MG63 (cell line): Measurements from ENCODE around the gene KLHL1. TPM values are rescaled to one million over a fixed set of nuclear protein-coding genes. Genes with fewer than 3 reads are reported as not detected.

Source experiments
- DNase-seq: peaks from one replicate; pipeline ENCODE4 v3.0.0-alpha.2; 2020
- H3K27me3 ChIP-seq: fragments of 250-450 bp; sonication (Bioruptor Pico); 2 replicates; pipeline ENCODE4 v1.5.1; 2020; ENCODE audit warnings: mild to moderate bottlenecking, moderate library complexity
- H3K36me3 ChIP-seq: fragments of 250-450 bp; sonication (Bioruptor Pico); 2 replicates; pipeline ENCODE4 v1.5.1; 2020; ENCODE audit warnings: mild to moderate bottlenecking, moderate library complexity
- H3K4me3 ChIP-seq: fragments of 250-450 bp; sonication (Bioruptor Pico); 2 replicates; pipeline ENCODE4 v1.5.1; 2020; ENCODE audit warnings: mild to moderate bottlenecking, moderate library complexity
- H3K9me3 ChIP-seq: fragments of 250-450 bp; sonication (Bioruptor Pico); 2 replicates; pipeline ENCODE4 v1.5.1; 2020; ENCODE audit warnings: mild to moderate bottlenecking, moderate library complexity
- total RNA-seq: library from RNA; depleted of rRNA; stranded (reverse); fragments of >200 nt; shearing (Covaris generic); gene quantifications from 2 replicates; pipeline ENCODE4 v1.2.3, GENCODE V29; 2014; ENCODE audit warnings: low replicate concordance

KLHL1 gene
- total RNA-seq, 1 experiment from 2014 or later, result not detected

GRCh38 chr13:69809152-69809551, 299.1 kb downstream of the KLHL1 start:
- Histone ChIP-seq H3K4me3 (no peak overlapping the region), H3K9me3 (no peaks in the 10 kb centered on the region), H3K36me3 (no peaks in the 10 kb centered on the region), H3K27me3 (no peaks in the 10 kb centered on the region)
- no peak for DNase-seq

DNA sequence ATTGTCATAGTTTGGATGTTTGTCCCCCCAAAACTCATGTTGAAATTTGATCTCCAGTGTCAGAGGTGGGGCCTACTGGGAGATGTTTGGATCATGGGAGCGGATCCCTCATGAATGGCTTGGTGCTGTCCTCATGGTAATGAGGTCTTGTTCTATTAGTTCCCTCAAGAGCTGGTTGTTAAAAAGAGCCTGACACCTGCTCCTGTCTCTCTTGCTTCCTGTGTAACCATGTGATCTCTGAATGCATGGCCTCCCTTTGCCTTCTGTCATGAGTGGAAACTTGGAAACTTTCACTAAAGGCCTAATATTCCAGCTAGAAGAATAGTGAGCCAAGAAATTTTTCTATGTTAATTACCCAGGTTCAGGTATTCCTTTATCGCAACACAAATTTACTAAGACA, 312.0 kb downstream of the KLHL1 start:
- Histone ChIP-seq H3K4me3 (no peak overlapping the region), H3K36me3 (no peaks in the 10 kb centered on the region), H3K9me3 (no peaks in the 10 kb centered on the region)

GRCh38 chr13:69793783-69794453, 314.3 kb downstream of the KLHL1 start:
- Histone ChIP-seq H3K9me3 (no peaks in the 10 kb centered on the region), H3K4me3 (no peak overlapping the region), H3K27me3 (no peaks in the 10 kb centered on the region), H3K36me3 (no peaks in the 10 kb centered on the region)
- DNase-seq, result no peak

More for the DNA sequence above, 312.0 kb downstream of the KLHL1 start:
- DNase-seq, result no peak
- no peaks in the 10 kb centered on the region for H3K27me3 ChIP-seq

DNA sequence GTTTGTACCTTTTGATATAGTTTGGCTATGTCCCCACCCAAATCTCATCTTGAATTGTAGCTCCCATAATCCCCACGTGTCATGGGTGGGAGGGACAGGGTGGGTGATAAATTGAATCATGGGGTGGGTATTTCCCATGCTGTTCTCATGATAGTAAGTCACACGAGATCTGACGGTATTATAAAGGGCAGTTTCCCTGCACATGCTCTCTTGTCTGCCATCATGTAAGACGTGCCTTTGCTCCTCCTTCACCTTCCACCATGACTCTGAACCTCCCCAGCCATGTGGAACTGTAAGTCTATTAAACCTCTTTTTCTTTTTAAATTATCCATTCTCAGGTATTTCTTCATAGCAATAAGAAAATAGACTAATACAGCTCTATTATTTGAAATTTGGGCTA, 331.3 kb downstream of the KLHL1 start:
- Histone ChIP-seq H3K36me3 (no peaks in the 10 kb centered on the region), H3K27me3 (no peaks in the 10 kb centered on the region), H3K9me3 (no peaks in the 10 kb centered on the region), H3K4me3 (no peak overlapping the region)
- no peak for DNase-seq

DNA sequence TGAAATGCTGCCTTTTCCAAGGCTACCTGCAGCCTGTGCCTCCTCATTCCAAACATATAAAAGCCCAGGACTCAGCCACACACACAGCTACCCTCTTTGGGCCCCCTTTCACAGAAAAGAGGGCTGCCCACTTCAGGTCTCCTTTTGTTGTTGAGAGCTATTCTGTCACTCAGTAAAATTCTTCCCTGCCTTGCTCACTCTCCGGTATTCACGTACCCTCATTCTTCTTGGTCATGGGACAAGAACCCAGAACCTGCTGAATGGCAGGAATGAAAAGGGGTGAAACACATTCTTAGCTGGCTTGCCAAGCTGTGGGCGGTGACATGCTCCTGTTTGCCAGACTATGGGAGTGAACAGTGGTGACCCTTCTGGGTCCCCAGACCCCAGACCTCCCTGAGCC, 338.6 kb downstream of the KLHL1 start:
- DNase-seq, result no peak
- no peak overlapping the region for H3K4me3 ChIP-seq
- no peaks in the 10 kb centered on the region for H3K9me3 ChIP-seq
- H3K36me3 ChIP-seq, result no peaks in the 10 kb centered on the region
- H3K27me3 ChIP-seq, result no peaks in the 10 kb centered on the region

DNA sequence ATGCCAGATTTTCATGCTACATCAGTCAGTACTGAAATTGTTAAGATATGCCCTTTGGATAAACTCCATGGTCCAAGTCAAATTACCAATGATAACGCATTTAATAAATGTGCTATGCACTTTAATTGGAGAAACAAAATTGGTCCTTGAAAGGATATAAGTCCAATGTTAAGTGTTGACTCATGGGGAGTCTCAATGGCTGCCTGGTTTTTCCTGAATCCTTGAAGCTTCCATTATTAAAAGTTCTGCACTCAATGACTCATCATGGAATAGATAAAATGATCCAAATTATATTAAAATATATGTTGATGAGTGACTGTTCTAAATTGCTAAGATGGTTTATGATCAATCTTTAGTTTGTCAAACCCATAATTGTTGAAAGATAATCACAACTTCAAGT, 346.7 kb downstream of the KLHL1 start:
- H3K27me3 ChIP-seq, result no peaks in the 10 kb centered on the region
- no peaks in the 10 kb centered on the region for H3K9me3 ChIP-seq
- no peak overlapping the region for H3K4me3 ChIP-seq
- no peak for DNase-seq
- no peaks in the 10 kb centered on the region for H3K36me3 ChIP-seq

- Histone ChIP-seq H3K36me3 (no peaks in the 10 kb centered on the region), H3K4me3 (no peak overlapping the region), H3K27me3 (no peaks in the 10 kb centered on the region), H3K9me3 (no peaks in the 10 kb centered on the region)
- DNase-seq, result no peak
Measured at GRCh38 chr13:69755101-69755500, 353.2 kb downstream of the KLHL1 start.

- DNase-seq, result no peak
- H3K36me3 ChIP-seq, result no peaks in the 10 kb centered on the region
- H3K4me3 ChIP-seq, result no peak overlapping the region
- H3K9me3 ChIP-seq, result no peaks in the 10 kb centered on the region
- no peaks in the 10 kb centered on the region for H3K27me3 ChIP-seq
Measured at GRCh38 chr13:69751259-69751658, 357.0 kb downstream of the KLHL1 start.

- no peaks in the 10 kb centered on the region for H3K36me3 ChIP-seq
Measured at GRCh38 chr13:69737129-69737935, 370.9 kb downstream of the KLHL1 start.

DNA sequence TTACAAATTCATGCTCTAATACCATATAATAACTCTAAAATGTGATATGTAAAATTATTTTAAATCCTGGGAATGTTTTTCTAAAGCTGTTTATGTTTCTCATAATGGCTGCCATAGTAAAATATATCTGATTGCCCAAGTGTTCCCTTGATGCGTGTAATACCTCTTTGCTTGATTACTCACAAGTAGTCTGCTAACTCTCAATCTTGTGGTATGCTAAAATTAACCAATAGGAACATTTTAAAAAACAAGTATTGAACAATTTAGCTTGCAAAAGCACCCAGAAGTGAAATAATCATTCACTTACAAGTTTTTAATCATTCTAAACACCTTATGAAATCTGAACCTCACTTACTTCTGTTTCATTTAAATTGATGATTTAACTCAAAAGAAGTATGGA, 386.6 kb downstream of the KLHL1 start:
- H3K4me3 ChIP-seq, result no peak overlapping the region
- no peaks in the 10 kb centered on the region for H3K36me3 ChIP-seq
- no peaks in the 10 kb centered on the region for H3K9me3 ChIP-seq
- no peak for DNase-seq
- no peaks in the 10 kb centered on the region for H3K27me3 ChIP-seq

More at GRCh38 chr13:69737129-69737935, 370.9 kb downstream of the KLHL1 start:
- no peak for DNase-seq
- Histone ChIP-seq H3K27me3 (no peaks in the 10 kb centered on the region; the same call in 1 of the 2 replicates), H3K9me3 (no peaks in the 10 kb centered on the region), H3K4me3 (no peak overlapping the region)

GRCh38 chr13:69720278-69720983, 387.8 kb downstream of the KLHL1 start:
- DNase-seq, result no peak
- H3K4me3 ChIP-seq, result no peak overlapping the region
- H3K9me3 ChIP-seq, result no peaks in the 10 kb centered on the region
- no peaks in the 10 kb centered on the region for H3K36me3 ChIP-seq
- no peaks in the 10 kb centered on the region for H3K27me3 ChIP-seq

DNA sequence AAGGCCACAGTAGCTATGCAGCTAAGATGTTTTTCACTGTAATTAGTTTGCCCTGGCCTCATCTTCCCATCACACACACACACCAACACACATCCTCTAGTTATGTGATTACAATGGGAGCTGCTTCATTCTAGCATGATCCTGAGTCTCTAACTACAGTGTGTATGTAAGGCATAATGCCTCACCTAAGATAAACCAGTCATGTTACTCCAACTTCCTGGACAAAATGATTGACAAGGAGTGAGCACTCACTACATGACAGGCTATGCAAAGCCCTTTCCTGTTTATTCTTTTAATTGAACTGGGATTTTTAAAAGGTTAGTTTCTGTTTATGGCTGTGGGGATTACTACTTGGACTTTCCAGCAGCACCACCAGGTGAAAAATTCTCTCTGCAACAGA, 401.4 kb downstream of the KLHL1 start:
- H3K4me3 ChIP-seq, result no peak overlapping the region
- DNase-seq, result no peak
- no peaks in the 10 kb centered on the region for H3K9me3 ChIP-seq
- 0 out of 2 replicates have a peak, but pooled peaks cover 2% of the 10 kb centered on the region for H3K27me3 ChIP-seq
- no peaks in the 10 kb centered on the region for H3K36me3 ChIP-seq

DNA sequence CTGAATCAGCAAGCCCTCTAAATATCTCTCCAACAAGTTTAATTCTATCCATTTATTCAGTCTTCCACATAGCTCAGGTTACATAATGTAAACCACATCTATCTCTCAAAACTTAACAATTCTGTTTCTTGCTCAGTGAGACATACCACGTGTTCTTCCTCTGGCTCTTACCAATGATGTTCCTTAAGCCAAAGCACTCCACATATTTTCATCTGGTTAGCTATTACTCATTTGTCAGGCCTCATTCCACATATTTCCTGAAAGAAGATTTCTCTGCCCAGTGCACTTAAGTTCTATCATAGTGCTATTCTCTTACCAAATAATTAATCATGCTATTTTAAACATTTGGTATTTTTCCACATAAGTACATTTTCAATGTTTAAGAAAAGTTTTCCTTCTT, 403.9 kb downstream of the KLHL1 start:
- Histone ChIP-seq H3K27me3 (no peaks in the 10 kb centered on the region), H3K4me3 (no peak overlapping the region), H3K9me3 (no peaks in the 10 kb centered on the region), H3K36me3 (no peaks in the 10 kb centered on the region)
- no peak for DNase-seq

GRCh38 chr13:69690999-69691398, 417.3 kb downstream of the KLHL1 start:
- DNase-seq, result no peak
- H3K9me3 ChIP-seq, result no peaks in the 10 kb centered on the region
- no peak overlapping the region for H3K4me3 ChIP-seq
- no peaks in the 10 kb centered on the region for H3K36me3 ChIP-seq
- no peaks in the 10 kb centered on the region for H3K27me3 ChIP-seq

GRCh38 chr13:69683921-69684686, 424.1 kb downstream of the KLHL1 start:
- Histone ChIP-seq H3K9me3 (no peaks in the 10 kb centered on the region), H3K4me3 (no peak overlapping the region), H3K36me3 (no peaks in the 10 kb centered on the region), H3K27me3 (no peaks in the 10 kb centered on the region)
- DNase-seq, result no peak

DNA sequence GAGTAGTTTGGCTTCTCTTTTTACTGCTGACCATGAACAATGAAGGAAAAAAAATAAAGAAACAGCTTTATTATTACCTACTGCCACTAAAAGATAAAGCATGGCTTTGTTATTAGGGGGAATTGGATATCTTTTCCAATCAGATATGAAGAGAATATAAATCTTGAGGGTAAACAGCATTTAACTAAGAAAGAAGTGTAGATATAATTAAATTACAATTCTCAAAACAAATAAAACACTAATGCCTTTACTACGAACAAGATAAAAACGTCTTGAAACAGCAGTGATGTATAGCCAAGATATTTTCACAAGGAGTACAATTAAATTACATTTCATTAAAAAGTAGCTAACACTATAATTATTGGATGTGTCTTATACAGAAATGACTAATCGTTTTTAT, 426.5 kb downstream of the KLHL1 start:
- no peaks in the 10 kb centered on the region for H3K9me3 ChIP-seq
- no peaks in the 10 kb centered on the region for H3K36me3 ChIP-seq
- no peak for DNase-seq
- H3K4me3 ChIP-seq, result no peak overlapping the region
- no peaks in the 10 kb centered on the region for H3K27me3 ChIP-seq

DNA sequence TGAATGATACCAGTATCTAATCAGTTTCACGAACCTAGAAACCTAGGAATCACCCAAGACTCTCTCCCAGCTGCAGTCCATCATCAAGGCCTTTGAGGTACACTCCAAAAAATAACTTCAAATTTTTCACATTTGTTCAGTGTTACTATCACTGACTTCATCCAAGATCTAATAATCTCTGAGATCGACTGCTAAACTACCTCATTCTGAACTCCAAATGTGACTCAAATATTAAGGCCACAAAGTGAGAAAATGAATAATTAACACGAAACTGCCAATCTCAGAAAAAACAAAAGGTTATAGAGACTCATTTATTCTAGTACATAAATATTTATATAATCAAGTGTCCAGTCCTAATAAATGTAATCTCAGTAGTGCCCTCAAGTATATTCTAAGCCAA, 430.9 kb downstream of the KLHL1 start:
- Histone ChIP-seq H3K27me3 (no peaks in the 10 kb centered on the region), H3K36me3 (no peaks in the 10 kb centered on the region), H3K9me3 (no peaks in the 10 kb centered on the region), H3K4me3 (no peak overlapping the region)
- DNase-seq, result no peak
